HG03565 (cell line): ENCODE results near the gene FBXO42.
A peak's percentile ranks its signal among the peaks of the same experiment; 100 is the strongest.
"Not testable (repeated sequence)": the region's sequence is repeated elsewhere in the genome, so short reads cannot be mapped to it uniquely, and the experiment has no call there.

ENCODE experiments used
- ATAC-seq: cut with Tn5 transposase; IDR thresholded peaks from one replicate; pipeline ENCODE4 v1.9.1; 2021; ENCODE audit warnings: mild to moderate bottlenecking, moderate library complexity; ENCODE audit not compliant: unreplicated experiment

FBXO42 gene

DNA sequence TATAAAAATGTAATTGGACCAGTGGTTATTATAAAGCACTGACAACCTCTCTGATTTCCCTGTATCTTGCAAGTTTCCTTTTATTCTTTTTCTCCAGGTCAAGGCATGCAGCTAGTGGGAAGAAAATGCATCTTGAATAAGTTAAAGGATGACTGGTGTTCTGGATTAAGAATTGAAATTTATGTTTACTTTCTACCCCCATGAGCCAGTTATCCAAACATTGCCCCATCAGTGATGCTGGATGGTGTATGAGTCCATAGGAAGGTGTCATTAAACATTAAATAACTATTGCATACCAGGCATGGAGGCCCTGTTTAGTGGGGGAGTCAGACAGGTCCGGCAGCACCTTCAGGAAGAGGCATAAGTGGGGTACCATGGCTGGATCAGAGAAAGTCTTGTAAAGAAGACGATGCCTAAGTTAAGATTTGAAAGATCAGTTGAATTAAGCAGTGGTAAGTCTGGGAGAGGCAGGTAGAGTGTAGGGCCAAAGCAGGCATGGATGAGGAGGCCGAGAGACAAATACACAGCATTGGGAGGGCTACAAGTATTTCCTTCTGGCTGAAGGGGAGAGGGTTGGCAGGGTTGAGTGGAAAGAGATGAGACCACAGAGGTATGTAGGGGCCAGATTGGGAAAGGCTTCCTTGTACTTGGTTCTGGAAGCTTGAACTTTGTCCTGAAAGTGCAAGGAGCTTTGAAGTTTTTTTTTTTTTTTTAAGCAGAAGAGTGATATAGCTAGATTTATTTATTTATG lies 20.4 kb upstream of the FBXO42 start:
- no peak for ATAC-seq

DNA sequence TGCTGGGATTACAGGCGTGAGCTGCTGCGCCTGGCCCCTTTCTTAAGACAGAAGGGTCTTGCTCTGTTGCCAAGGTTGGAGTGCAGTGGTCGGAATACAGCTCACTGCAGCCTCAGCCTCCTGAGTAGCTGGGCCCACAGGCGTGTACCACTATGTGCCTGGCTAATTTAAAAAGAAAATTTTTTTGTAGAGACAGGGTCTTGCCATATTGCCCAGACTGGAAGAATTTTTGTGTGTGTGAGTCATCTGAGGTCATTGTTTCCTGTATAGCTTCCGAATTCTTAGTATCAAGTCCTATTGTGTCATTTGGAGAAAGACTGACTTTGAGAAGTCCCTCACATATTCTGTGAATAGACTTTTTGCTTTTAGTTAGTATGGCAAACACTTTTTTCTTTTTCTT lies 19.4 kb upstream of the FBXO42 start:
- no peak for ATAC-seq

DNA sequence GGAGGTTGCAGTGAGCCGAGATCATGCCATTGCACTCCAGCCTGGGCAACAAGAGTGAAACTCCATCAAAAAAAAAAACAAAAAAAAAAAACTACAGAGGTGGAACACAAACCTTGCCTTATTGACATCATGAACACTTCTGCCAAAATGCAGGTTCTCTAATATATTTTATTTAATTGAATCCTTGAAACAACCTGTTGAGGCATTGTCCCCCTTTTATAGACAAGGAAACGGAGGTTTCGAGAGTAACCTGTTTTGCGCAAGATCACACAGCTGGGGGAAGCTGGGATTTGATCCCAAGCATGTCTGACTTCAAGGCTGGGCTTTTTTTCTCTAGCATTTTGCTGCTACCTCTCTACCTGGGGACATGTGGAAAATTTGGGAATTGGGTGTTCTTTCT lies 17.5 kb upstream of the FBXO42 start:
- ATAC-seq = no peak

DNA sequence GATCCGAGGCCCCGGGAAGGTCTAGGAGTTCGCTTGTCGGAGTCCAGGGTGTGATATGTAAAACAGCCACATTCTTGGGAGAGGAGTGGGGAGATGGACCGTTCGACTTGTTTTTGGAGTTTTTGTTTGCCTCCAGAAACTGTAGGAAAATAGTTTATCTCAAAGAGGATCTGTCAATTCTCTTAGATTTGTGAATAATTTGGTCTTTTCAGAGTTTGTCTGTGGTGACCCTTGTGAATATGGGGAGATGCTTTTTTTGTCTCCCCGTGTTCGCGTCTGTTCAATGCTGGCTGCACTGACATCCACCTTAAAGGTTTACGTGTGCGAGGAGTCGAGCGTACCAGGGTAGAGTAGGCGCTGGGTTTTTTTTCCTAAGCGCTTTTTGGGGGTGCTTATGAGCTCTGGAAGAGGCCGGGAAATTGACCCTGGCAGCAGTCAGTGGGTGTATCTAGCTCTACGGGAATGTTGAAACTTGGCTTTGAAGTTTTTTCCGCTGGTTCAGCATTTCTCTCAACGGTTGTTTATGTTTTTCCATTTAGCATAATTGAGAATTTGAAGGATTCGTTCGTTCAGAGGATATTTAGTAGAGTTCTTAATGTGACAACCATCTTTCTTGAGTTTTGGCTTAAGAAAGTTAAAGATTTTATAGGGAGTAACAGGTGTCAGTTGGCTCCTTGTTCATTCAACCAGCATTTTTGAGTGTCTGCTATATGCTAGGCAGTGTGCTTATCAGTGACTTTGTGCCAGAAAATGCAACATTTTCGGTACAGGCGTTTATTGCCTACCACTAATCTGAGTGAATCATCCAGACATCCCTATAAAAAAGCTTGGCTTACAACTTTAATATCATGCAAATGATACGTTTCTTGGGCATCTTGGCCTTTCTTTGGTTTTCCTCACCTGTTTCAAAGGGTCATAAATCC lies 15.9 kb upstream of the FBXO42 start:
- no peak for ATAC-seq

DNA sequence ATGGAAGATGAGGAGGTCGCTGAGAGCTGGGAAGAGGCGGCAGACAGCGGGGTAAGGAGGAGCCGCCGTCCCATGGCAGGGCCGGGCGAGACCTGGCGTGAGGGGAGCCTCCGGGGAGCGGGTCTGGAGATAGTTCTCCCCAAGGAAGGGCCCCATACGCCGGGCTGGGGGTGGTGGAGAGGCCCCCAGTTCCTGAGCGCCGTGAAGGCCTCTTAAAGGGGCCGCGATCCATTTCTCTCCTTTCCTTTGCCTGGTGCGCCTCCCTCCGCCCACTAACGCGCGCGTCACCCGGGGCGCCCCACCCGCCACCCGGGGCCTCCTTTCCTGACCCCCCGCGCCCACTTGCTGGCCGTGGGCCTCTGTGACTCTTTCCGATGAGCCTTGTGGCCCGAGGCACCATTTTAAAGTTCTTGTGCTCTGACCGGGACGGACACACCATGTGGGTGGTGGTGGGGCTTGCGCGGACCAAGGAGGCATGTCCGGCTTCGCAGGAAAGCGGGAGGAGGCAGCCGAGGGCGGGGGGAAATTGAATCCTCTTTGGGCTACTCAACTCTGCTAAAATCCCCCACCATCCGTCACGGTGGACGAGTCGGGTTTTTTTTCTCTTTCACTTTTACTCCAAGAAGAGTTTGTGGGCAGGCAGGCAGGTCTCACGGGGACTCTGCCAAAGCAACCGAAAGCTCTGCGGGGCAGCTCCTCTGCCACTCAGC lies 15.1 kb upstream of the FBXO42 start:
- ATAC-seq = peak; percentile 33

DNA sequence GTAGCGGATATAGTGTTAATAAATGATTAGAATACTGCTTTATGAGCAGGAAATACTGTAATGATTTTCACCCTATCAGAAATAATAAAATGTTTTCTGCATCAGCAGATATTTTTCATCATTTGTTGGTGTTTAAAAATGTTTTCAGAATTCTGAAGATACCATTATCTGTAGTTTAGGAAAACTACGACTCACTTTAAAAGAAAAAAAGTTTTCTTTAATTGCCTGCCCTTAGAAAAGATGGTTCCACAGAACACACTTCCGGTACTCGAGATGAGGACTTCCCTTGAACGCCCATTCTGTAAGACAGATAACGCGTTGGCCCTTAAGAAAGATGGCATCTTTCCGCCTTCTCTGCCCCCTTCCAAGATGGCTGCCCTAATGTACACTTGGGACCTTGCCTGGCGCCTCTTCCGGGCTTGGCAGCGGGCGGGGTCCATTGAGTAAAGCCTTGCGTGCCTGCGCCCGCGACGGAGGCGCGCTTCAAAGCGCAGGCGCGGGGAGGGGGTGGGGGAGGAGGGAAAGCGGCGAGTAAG lies 14.5 kb upstream of the FBXO42 start, which contains the start of gene SZRD1:
SZRD1 (plus strand) TSS at position 521 of the 536 bp plus-strand sequence. CDS start 16 bp downstream, outside the sequence.
- peak; percentile 69 for ATAC-seq

DNA sequence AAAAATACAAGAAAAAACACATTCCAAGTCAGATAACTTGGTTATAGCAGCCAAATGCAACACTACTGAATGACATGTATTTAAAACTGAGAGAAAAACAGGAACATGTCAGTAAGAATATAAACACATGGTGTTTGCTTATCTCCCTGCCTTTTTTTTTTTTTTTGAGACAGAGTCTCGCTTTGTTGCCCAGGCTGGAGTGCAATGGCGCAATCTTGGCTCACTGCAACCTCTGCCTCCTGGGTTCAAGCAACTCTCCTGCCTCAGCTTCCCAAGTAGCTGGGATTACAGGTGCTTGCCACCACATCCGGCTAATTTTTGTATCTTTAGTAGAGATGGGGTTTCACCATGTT lies 12.8 kb upstream of the FBXO42 start:
- not testable (repeated sequence) for ATAC-seq

DNA sequence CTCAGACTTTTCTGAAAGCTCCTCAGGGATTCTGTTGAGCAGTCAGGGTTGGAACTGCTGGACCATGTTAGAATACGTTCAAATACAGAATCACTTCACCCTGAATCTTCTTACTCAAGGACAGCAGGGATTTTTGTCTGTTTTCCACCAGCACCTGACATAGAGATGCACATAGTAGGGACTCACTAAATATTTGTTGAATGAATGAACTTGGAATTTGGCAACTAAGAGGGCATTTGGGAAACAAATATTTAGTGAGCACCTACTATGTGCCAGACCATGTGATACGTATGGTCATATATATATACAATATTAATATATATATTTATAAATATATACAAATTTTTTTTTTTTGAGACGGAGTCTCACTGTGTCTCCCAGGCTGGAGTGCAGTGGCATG lies 4.6 kb upstream of the FBXO42 start:
- ATAC-seq = no peak

DNA sequence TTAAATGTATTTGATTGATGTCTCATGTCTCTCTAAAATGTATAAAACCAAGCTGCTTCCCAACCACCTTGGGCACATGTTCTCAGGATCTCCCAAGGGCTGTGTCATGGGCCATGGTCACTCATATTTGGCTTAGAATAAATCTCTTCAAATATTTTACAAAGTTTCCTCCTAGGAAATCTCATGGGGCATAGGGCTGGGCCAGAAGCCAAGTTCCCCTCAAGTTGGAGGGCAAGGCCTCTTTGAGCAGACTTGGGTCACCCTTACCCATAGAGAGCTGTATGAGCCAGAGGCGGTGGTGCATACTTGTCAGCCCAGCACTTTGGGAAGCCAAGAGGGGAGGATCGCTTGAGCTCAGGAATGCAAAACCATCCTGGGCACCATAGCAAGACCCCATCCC lies 2.3 kb upstream of the FBXO42 start:
- no peak for ATAC-seq

DNA sequence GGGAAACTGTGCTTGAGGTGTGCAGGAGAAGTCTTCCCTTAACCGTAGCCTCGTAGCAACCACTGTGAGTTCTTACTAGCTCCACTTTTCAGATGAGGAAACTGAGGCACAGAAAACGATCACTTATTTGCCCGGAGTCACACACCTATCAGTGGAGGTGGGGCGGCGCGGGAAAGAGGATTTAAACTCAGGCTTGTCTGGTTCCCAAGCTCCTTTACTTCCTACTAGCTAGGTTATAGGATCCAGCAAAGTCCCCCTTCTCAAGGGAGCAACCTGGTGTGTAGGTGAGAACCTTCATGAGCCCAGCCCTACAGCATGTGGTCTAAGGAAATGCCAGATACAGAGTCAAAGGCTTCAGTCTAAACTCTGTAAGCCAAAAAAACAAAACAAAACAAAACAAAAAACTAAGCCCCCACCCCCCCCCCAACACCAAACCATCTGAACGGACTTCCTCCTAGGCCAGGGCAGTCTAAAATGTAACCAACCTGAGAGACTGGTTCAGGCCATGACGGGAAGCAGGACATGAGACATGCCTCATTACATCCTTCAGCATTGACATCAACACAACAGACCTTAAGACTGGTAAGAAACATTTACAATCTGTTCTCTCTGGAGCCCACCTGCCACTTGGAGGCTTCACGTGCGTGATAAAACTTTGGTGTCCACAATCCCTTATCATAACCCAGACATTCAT lies 709 bp upstream of the FBXO42 start:
- ATAC-seq = no peak

DNA sequence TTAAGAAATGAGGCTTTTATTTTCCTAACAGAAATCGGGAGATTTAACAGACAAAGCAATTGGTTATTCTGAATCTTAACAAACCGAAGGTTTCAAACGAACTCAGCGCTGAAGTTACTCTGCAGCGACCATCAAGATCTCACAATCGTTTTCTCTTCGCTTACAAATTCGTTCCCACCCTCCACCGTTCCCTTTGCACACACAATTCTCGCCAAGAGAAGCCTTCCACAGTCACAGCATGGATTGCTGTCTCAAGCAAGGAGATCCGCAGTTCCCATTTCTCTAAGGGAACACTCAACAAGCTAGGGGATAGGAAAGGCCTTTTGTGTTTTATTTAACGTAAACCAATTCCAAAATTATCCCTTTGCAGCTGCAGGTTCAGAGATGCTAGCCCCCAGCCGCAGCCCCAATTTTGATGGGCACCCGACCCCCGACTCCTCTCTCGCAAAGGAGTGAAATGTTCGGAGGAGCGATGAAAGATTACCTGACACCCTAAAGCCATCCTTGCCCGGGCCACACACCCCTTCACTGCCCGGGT lies 755 bp downstream of the FBXO42 start:
- ATAC-seq = no peak

DNA sequence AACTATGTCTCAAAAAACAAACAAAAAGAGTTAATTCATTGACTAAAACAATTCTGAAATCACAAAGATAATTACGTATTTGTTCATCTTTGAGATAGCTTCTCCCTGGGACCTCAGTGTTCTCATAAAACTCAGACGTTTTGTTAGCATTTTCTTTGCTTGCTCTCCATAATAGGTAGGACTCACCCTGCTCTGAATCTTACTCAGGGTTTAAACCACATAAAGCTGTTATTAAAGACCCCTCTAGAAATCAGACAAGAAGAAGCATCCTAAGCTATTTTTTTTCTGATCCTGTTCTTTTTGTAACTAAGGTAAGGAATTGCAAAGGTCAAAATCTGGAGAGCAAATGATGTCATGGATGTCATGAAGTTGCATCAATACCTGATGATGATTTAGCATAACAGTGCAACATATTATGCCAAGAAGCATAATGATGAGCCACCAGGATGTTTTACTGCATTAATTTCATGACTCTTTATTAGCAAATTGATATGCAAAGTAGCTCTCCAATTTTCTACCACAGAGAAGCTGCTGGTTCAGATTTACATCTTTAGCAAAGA lies 2.4 kb downstream of the FBXO42 start:
- ATAC-seq = no peak

DNA sequence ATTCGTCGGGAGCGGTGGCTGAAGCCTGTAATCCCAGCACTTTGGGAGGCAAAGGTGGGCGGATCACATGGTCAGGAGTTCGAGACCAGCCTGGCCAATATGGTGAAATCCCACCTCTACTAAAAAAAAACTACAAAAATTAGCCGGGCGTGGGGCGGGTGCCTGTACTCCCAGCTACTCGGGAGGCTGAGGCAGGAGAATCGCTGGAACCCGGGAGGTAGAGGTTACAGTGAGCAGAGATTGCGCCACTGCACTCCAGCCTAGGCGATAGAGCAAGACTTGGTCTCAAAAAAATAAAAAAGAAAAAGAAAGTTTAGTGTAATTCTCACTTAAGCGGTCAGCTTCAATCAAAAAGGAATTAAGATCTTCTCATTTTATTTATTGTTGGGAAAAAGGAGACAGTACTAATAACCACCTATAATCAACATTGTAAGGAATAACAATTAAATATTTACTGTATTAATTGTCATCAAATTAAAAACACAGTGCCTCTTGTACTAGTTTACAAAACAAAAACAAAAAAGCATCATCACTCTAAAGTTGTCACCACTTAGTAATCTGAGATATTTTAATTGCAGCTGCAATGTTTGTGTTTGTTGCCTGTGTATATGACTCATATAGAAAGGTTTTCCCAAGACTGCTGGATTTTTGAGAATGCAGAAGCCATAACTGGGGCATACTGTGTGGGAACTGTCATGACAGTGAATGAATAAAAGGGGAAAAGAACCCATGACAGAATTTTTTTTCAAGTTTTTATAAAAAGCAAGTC lies 3.7 kb downstream of the FBXO42 start:
- ATAC-seq = no peak

DNA sequence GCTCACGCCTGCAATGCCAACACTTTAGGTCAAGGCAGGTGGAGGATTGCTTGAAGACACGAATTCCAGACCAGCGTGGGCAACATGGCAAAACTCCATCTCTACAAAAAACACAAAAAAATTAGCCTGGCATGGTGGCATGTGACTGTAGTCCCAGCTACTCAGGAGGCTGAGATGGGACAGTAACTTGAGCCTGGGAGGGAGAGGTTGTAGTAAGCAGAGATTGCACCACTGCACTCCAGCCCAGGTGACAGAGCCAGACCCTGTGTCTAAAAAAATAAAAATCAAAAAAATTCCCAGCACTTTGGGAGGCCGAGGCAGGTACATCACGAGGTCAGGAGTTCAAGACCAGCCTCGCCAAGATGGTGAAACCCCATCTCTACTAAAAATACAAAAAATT lies 9.0 kb downstream of the FBXO42 start:
- not testable (repeated sequence) for ATAC-seq

DNA sequence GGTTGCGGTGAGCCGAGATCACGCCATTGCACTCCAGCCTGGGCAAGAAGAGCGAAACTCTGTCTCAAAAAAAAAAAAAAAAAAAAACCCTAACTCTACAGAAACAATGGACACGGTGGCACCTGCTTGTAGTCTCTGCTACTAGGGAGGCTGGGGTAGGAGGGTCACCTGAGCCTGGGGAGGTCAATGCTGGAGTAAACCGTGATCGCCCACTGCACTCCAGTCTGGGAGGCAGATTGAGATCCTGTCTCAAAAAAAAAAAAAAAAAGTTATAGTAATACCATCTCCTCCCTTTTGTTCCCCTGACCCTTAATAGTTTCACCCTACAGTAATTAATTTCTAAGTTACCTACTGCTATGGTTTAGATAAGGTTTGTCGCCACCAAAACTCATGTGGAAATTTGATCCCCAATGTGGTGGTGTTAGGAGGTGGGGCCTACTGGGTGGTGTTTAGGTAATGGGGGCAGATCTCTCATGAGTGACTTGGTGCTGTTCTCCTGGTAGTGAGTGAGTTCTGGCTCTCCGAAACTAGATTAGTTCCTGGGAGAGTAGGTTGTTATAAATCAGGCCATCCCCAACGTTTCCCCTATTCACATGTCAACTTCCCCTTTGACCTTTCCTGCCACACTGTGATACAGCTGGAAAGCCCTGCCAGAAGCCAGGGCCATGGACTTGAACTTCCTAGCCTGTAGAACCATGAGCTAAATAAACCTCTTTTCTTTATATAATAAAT lies 9.8 kb downstream of the FBXO42 start:
- ATAC-seq = no peak

DNA sequence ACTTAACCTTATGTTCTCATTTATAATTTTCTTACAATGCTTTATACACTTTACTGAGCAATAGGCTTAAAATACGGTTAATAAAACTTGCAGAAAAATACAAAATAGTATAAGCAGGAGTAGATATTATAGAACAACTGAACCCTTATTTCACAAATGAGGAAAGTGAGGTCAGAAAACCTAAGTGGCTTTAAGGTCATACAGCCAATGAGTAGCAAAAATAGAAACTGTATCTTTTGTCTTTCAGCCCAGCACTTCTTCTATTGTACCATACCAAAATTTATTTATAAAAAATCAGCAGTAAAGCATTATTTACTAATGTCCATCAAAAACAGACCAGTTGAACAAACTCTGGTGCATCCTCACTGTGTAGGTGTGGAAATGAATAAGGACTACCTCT lies 11.6 kb downstream of the FBXO42 start:
- no peak for ATAC-seq

DNA sequence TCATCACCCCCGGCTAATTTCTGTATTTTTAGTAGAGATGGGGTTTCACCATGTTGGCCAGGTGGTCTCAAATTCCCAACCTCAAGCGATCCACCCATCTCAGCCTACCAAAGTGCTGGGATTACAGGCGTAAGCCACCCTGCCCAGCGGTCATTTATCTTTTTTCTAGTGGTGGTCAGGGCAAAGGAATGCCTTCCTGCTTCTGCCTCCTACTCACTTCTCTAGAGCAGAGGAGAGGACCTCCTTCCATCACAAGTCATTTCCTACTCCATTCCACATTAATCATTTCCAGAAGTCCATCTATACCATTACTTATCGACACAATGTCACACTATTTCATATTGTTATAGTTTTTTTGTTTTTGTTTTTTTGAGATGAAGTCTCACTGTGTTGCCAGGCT lies 13.3 kb downstream of the FBXO42 start:
- no peak for ATAC-seq

DNA sequence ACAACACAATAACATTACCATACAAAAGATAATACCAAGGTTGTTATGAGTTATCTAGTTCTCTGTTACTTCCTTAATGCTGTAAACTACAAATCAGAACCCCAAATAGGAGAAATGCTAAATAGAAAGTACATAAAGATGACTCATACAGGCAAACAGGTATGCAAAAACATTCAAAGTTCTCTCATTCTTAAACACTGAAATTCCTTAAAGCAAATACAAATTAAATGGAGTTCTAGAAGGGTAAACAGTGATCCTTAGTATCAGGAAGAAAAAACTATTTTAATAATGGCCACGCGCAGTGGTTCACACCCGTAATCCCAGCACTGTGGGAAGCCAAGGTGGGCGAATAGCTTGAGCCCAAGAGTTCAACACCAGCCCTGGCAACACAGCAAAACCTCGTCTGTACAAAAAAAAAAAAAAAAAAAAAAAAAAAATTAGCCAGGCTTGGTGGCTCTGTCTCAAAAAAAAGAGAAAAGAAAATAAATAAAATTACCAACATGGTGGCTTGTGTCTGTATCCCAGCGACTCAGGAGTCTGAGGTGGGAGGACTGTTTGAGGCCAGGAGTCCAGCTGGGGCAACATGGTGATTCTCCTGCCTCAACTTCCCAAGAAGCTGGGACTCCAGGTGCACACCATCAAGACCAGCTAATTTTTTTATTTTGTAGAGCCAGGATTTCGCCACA lies 17.5 kb downstream of the FBXO42 start:
- ATAC-seq = no peak
